Erythroblast (primary cell): ENCODE measurements around the gene PTPRM.

Experiments used
- GATA1 ChIP-seq: IDR thresholded peaks from 2 replicates; pipeline ENCODE4 v1.6.1; 2011; ENCODE audit warnings: low read depth, mild to moderate bottlenecking, control low read depth, low read length, moderate library complexity
- POLR2A ChIP-seq: IDR thresholded peaks from 2 replicates; pipeline ENCODE4 v1.6.1; 2011; ENCODE audit warnings: mild to moderate bottlenecking, low read length

GRCh38 chr18:7615840-7616239 lies 48.7 kb downstream of the PTPRM start:
- TF ChIP-seq POLR2A (no peak), GATA1 (no peak)
